Measurements from ENCODE around the gene TMEM123.
A peak's percentile ranks its signal among the peaks of the same experiment; 100 is the strongest.

The TMEM123 gene, protein sequence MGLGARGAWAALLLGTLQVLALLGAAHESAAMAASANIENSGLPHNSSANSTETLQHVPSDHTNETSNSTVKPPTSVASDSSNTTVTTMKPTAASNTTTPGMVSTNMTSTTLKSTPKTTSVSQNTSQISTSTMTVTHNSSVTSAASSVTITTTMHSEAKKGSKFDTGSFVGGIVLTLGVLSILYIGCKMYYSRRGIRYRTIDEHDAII

DNA sequence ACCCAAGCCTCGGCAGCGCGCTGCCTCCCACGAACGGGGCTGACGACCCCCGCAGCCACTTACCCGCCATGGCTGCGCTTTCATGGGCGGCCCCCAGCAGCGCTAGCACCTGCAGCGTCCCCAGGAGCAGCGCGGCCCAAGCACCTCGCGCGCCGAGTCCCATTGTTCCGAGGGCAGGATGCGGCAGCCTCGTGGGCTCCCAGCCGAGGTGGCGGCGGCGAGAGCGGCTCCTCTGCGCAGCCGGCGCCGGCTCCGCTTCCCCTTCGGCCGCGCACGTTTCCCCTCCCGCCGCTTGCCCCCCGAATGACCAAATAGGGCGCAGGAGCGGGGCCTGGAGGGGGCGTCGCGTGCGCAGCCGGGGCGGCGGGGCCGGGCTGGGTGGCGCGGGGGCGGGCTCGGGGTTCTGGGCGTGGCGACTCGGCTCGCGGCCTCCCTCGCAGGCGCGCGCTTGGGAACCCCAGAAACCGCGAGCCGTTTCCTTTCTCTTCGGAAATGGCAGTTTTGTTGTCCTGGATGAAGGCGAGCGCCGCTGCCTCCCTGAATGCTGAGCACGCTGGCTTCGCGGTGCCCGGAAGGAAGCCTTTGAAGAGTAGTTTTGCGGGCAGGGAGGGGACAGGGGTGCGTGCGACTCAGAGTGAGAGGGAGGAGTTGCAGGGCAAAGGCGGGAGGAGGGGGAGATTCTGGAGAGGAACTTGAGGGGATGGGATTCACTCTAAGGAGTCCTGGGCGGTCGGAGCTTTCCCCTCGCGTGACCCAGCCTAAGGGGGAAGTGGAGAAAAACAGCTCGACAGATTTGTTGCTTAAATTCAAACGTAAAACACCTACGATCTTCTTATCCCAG, at the start of gene TMEM123:
TMEM123 (minus strand) TSS at position 305 of the 841 bp plus-strand sequence; CDS start at position 163, 142 bp downstream.
- H3K4me1 ChIP-seq (ENCODE audit: insufficient read depth, low read length), result peaks cover 27% of the 10 kb centered on the region
- H2AFZ ChIP-seq (ENCODE audit: low read depth, low read length), result peak within 1 kb of the TSS; percentile 92
- peaks cover 6% of the 10 kb centered on the region for H3K36me3 ChIP-seq (ENCODE audit: insufficient read depth, low read length)
- H3K4me3 ChIP-seq (ENCODE audit: low read length), result peak within 1 kb of the TSS; percentile 67
- no peaks in the 10 kb centered on the region for H3K27me3 ChIP-seq (ENCODE audit: insufficient read depth, low read length)
- H3K9me3 ChIP-seq (ENCODE audit: low read length), result no peaks in the 10 kb centered on the region

- Histone ChIP-seq H3K9me3 (ENCODE audit: low read length) (no peaks in the 10 kb centered on the region), H3K27me3 (ENCODE audit: insufficient read depth, low read length) (no peaks in the 10 kb centered on the region), H2AFZ (ENCODE audit: low read depth, low read length) (no peak overlapping the region), H3K36me3 (ENCODE audit: insufficient read depth, low read length) (no peaks in the 10 kb centered on the region), H3K4me3 (ENCODE audit: low read length) (no peak overlapping the region), H3K4me1 (ENCODE audit: insufficient read depth, low read length) (no peaks in the 10 kb centered on the region)
Observed at GRCh38 chr11:102500829-102501228, 48.3 kb upstream of the TMEM123 start.

- Histone ChIP-seq H3K27me3 (ENCODE audit: insufficient read depth, low read length) (no peaks in the 10 kb centered on the region), H3K4me1 (ENCODE audit: insufficient read depth, low read length) (no peaks in the 10 kb centered on the region), H3K9me3 (ENCODE audit: low read length) (no peaks in the 10 kb centered on the region), H3K36me3 (ENCODE audit: insufficient read depth, low read length) (no peaks in the 10 kb centered on the region), H2AFZ (ENCODE audit: low read depth, low read length) (no peak overlapping the region), H3K4me3 (ENCODE audit: low read length) (no peak overlapping the region)
Observed at GRCh38 chr11:102499931-102500330, 47.4 kb upstream of the TMEM123 start.

DNA sequence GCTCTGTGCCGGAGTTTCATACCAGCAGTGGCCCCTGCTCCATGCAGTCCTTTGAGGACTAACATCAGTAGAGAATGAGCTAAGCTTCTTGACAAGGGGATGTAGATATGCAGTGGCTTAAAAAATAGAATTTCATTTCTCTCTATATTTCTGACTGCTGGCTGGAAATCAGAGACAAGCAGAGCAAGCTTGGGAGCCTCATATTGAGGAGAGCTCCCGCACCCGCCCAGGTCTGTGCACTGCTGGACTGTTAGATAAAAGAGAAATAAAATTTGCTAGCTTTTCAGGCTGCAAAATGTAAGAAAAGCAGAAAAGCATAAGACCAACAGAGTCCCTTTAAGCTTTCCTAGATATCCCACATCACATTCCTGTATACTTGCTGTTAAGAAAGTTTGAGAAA, 46.6 kb upstream of the TMEM123 start:
- H3K27me3 ChIP-seq (ENCODE audit: insufficient read depth, low read length), result no peaks in the 10 kb centered on the region
- H2AFZ ChIP-seq (ENCODE audit: low read depth, low read length), result no peak overlapping the region
- no peaks in the 10 kb centered on the region for H3K36me3 ChIP-seq (ENCODE audit: insufficient read depth, low read length)
- H3K9me3 ChIP-seq (ENCODE audit: low read length), result no peaks in the 10 kb centered on the region
- H3K4me1 ChIP-seq (ENCODE audit: insufficient read depth, low read length), result no peaks in the 10 kb centered on the region
- H3K4me3 ChIP-seq (ENCODE audit: low read length), result no peak overlapping the region

DNA sequence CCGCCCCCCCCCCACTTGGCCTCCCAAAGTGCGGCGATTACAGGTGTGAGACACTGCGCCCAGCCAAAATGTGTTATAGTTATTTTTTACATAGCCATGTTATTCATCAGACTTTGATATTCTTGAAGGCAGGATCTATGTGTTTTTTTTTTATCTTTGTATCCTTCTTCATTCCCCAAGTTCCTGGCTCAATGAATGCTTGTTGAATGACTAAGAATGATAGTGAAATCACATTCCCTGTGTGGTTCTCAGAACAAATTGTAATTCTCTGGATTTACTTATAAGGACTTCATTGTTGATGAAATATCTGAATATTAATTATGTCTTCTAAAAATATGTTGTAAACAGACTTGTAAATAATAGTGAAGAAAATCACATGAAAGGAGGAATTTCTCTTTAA, 44.5 kb upstream of the TMEM123 start:
- Histone ChIP-seq H3K9me3 (ENCODE audit: low read length) (no peaks in the 10 kb centered on the region), H2AFZ (ENCODE audit: low read depth, low read length) (no peak overlapping the region), H3K27me3 (ENCODE audit: insufficient read depth, low read length) (no peaks in the 10 kb centered on the region), H3K36me3 (ENCODE audit: insufficient read depth, low read length) (no peaks in the 10 kb centered on the region), H3K4me1 (ENCODE audit: insufficient read depth, low read length) (no peaks in the 10 kb centered on the region), H3K4me3 (ENCODE audit: low read length) (no peak overlapping the region)

DNA sequence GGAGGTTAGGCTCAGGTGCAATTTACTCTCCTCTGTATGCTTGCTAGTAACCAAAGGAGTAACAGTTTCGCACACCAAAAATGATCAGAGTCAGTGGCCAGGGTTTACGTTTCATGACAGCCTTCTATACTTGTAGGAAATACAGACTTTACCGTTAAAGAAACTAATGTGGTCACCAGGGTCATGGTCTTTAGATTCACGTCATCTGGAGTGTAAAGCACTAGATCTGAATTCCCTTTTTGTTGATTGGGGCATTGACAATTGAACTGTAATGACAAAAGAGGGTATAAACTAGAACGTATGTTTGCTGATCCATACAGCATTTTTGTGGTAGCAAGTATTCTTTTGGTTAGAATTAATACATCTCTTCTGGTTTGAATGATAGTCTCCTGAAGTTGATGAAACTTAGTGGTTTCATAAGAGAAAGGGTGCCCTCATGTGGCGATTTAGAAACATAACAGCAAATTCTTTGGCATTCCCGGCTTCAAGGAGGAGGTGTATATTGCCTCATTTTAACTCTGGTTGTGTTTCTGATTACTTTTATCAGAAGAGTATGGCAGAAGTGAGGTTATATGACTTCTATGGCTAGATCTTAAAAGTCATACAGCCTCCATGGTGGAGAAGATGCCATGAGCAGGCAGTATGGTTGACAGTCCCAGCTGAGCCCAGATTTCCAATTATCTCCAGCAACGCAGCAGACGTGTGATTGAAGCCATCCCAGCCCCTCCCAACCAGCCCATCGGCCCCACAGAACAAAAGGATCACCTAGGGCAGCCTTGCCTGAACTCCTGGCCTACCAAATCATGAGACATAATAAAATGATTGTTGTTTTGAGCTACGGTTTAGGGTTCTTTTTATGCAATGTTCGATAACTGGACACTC, 42.8 kb upstream of the TMEM123 start:
- no peak overlapping the region for H3K4me3 ChIP-seq (ENCODE audit: low read length)
- H3K4me1 ChIP-seq (ENCODE audit: insufficient read depth, low read length), result no peaks in the 10 kb centered on the region
- no peaks in the 10 kb centered on the region for H3K9me3 ChIP-seq (ENCODE audit: low read length)
- H3K27me3 ChIP-seq (ENCODE audit: insufficient read depth, low read length), result no peaks in the 10 kb centered on the region
- H3K36me3 ChIP-seq (ENCODE audit: insufficient read depth, low read length), result no peaks in the 10 kb centered on the region
- H2AFZ ChIP-seq (ENCODE audit: low read depth, low read length), result no peak overlapping the region

DNA sequence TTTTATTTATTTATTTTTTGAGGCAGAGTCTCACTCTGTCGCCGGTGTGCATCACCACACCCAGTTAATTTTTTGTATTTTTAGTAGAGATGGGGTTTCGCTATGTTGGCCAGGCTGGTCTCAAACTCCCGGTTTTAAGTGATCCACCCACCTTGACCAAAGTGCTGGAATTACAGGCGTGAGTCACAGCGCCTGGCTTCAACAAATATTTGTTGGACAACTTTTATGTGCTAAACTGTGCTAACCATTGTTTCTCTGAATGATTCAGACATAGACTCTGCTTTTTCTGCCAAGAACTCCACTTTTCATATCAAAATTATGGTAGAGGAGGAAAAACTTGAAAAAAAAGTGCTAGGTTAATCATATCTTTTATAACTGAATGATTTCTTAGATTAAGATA, 41.7 kb upstream of the TMEM123 start:
- H3K4me3 ChIP-seq (ENCODE audit: low read length), result no peak overlapping the region
- no peaks in the 10 kb centered on the region for H3K9me3 ChIP-seq (ENCODE audit: low read length)
- no peaks in the 10 kb centered on the region for H3K36me3 ChIP-seq (ENCODE audit: insufficient read depth, low read length)
- no peak overlapping the region for H2AFZ ChIP-seq (ENCODE audit: low read depth, low read length)
- H3K27me3 ChIP-seq (ENCODE audit: insufficient read depth, low read length), result no peaks in the 10 kb centered on the region
- no peaks in the 10 kb centered on the region for H3K4me1 ChIP-seq (ENCODE audit: insufficient read depth, low read length)

GRCh38 chr11:102493524-102493923, 41.0 kb upstream of the TMEM123 start:
- H3K9me3 ChIP-seq (ENCODE audit: low read length), result no peaks in the 10 kb centered on the region
- no peak overlapping the region for H3K4me3 ChIP-seq (ENCODE audit: low read length)
- no peaks in the 10 kb centered on the region for H3K36me3 ChIP-seq (ENCODE audit: insufficient read depth, low read length)
- H2AFZ ChIP-seq (ENCODE audit: low read depth, low read length), result no peak overlapping the region
- peaks cover 5% of the 10 kb centered on the region for H3K27me3 ChIP-seq (ENCODE audit: insufficient read depth, low read length)
- H3K4me1 ChIP-seq (ENCODE audit: insufficient read depth, low read length), result no peaks in the 10 kb centered on the region

- Histone ChIP-seq H3K4me1 (ENCODE audit: insufficient read depth, low read length) (no peaks in the 10 kb centered on the region), H3K27me3 (ENCODE audit: insufficient read depth, low read length) (peaks cover 7% of the 10 kb centered on the region), H2AFZ (ENCODE audit: low read depth, low read length) (no peak overlapping the region), H3K9me3 (ENCODE audit: low read length) (no peaks in the 10 kb centered on the region), H3K4me3 (ENCODE audit: low read length) (no peak overlapping the region), H3K36me3 (ENCODE audit: insufficient read depth, low read length) (no peaks in the 10 kb centered on the region)
Observed at GRCh38 chr11:102491969-102492368, 39.4 kb upstream of the TMEM123 start.

DNA sequence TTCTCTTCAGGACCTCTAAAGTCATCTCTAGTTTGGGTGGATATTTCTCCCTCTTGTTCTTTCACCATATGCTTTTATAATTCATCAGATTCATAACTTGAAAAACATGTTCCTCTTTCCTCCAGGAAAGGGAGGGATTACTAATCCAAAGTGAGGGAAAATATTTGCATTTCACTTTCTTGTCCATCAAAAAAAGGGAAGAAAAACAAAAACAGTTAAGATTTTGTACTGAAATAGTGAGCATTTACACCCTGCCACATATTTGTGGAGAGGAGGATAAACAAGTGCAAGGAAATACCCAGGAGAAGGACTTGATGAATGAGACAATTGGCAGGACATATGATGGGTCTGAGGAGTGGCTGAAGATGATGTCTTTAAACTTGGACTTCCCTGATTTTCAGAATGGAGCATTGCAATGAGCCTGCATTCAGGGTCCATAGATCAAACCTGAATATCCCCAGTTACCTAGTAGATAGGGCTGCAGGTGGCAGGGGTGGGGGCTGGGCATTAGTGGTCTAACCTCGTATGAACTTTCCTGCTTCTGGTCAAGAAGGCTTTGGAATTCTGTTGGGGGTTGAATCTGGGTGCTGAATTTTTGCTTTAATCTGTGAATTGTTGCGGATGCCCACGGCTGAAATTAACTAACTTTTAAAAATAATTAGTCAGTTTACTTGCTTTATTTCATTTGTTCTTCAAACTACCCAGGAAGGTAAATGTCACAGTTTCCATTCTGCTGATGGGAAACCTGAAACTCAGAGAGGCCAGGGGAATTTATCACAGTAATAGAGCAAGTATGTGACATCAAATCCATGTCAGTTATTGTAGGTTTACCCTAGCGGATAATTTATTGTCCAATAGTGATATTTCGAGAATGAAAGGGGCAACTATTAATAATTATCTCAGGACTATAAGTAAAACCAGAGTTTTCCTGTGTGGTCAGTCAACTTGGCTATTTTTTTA, 36.9 kb upstream of the TMEM123 start:
- H3K9me3 ChIP-seq (ENCODE audit: low read length), result no peaks in the 10 kb centered on the region
- peaks cover 7% of the 10 kb centered on the region for H3K27me3 ChIP-seq (ENCODE audit: insufficient read depth, low read length)
- no peaks in the 10 kb centered on the region for H3K4me1 ChIP-seq (ENCODE audit: insufficient read depth, low read length)
- H3K36me3 ChIP-seq (ENCODE audit: insufficient read depth, low read length), result no peaks in the 10 kb centered on the region
- H3K4me3 ChIP-seq (ENCODE audit: low read length), result no peak overlapping the region
- H2AFZ ChIP-seq (ENCODE audit: low read depth, low read length), result no peak overlapping the region

DNA sequence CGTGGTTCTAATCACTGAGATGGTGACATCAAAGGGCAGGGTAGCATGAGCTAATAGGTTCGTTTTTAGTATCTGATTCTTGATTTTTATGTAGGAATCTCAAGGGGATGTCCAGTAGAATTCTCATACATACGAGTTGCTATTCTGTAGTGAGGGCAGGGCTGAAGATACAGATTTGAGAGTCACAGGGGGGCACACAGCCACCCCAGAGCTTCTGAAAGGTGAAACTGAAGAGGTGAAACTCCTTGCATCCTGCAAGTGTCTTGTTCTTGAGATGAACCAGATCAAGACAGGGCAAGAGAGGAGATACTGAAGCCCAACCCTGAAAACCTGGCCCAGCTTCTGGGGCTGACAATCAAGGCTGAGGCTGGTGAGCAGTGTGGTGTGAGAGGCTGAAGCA, 35.6 kb upstream of the TMEM123 start:
- Histone ChIP-seq H3K4me1 (ENCODE audit: insufficient read depth, low read length) (no peaks in the 10 kb centered on the region), H3K36me3 (ENCODE audit: insufficient read depth, low read length) (no peaks in the 10 kb centered on the region), H3K27me3 (ENCODE audit: insufficient read depth, low read length) (peaks cover 7% of the 10 kb centered on the region), H3K9me3 (ENCODE audit: low read length) (no peaks in the 10 kb centered on the region), H3K4me3 (ENCODE audit: low read length) (no peak overlapping the region), H2AFZ (ENCODE audit: low read depth, low read length) (no peak overlapping the region)

GRCh38 chr11:102487214-102487613, 34.6 kb upstream of the TMEM123 start:
- no peak overlapping the region for H3K4me3 ChIP-seq (ENCODE audit: low read length)
- no peaks in the 10 kb centered on the region for H3K9me3 ChIP-seq (ENCODE audit: low read length)
- H3K4me1 ChIP-seq (ENCODE audit: insufficient read depth, low read length), result no peaks in the 10 kb centered on the region
- H2AFZ ChIP-seq (ENCODE audit: low read depth, low read length), result no peak overlapping the region
- no peaks in the 10 kb centered on the region for H3K36me3 ChIP-seq (ENCODE audit: insufficient read depth, low read length)
- peaks cover 7% of the 10 kb centered on the region for H3K27me3 ChIP-seq (ENCODE audit: insufficient read depth, low read length)
